CD4-positive, alpha-beta memory T cell (primary cell): ENCODE measurements around the gene TMEM108. TPM values are rescaled to one million over a fixed set of nuclear protein-coding genes. Genes with fewer than 3 reads are reported as not detected.
"Not testable (repeated sequence)": the region's sequence is repeated elsewhere in the genome, so short reads cannot be mapped to it uniquely, and the experiment has no call there.

Source experiments
- CTCF ChIA-PET: fragments of 350-600 bp; sonication (Branson Sonifier 250); formaldehyde crosslinking; loops from one replicate; lab custom pipeline; 2021; ENCODE audit warnings: inconsistent platforms; ENCODE audit not compliant: partially characterized antibody; lab: Charles Lee
- POLR2A ChIA-PET: fragments of 350-600 bp; sonication (Branson Sonifier 250); formaldehyde crosslinking; loops from one replicate; lab custom pipeline; 2021; ENCODE audit not compliant: partially characterized antibody; lab: Charles Lee
- DNase-seq, 5 donors: peaks; one replicate each; pipeline versions ENCODE4 v3.0.0 to v3.0.0-alpha.2; 2020 to 2022; ENCODE audit warnings: mixed read lengths in 1 of 5
- H3K27ac ChIP-seq: one replicate; pipeline ENCODE4 v1.7.0; 2013; ENCODE audit warnings: low read depth, low read length
- H3K27me3 ChIP-seq: 2 replicates; pipeline ENCODE4 v1.7.0; 2013; ENCODE audit warnings: mild to moderate bottlenecking, low read length, moderate library complexity; ENCODE audit not compliant: insufficient read depth
- H3K36me3 ChIP-seq: 2 replicates; pipeline ENCODE4 v1.7.0; 2013; ENCODE audit warnings: mild to moderate bottlenecking, low read length, moderate library complexity; ENCODE audit not compliant: insufficient read depth
- H3K4me1 ChIP-seq: 2 replicates; pipeline ENCODE4 v1.7.0; 2013; ENCODE audit warnings: mild to moderate bottlenecking, low read length, moderate library complexity; ENCODE audit not compliant: insufficient read depth
- H3K4me3 ChIP-seq, 2 donors: one replicate each; pipeline ENCODE4 v1.7.0; 2013; ENCODE audit warnings: low read length in 2 of 2, mild to moderate bottlenecking in 1 of 2
- H3K9me3 ChIP-seq, 2 donors: one replicate each; pipeline ENCODE4 v1.7.0; 2013; ENCODE audit warnings: low read length in 2 of 2, control low read depth in 1 of 2; ENCODE audit not compliant: control insufficient read depth in 1 of 2
- H3K27ac Mint-ChIP-seq, 7 donors: one replicate each; pipeline ENCODE4 v1.8.0; 2020 to 2021; ENCODE audit warnings: mixed read lengths in 7 of 7, mild to moderate bottlenecking in 6 of 7, inconsistent platforms in 3 of 7, moderate library complexity in 3 of 7
- H3K27me3 Mint-ChIP-seq, 2 donors: one replicate each; pipeline ENCODE4 v1.8.0; 2020 to 2021; ENCODE audit warnings: mixed read lengths in 2 of 2
- H3K36me3 Mint-ChIP-seq, 2 donors: one replicate each; pipeline ENCODE4 v1.8.0; 2020 to 2021; ENCODE audit warnings: mixed read lengths in 2 of 2, inconsistent platforms in 1 of 2, mild to moderate bottlenecking in 1 of 2
- H3K4me1 Mint-ChIP-seq, 4 donors: one replicate each; pipeline ENCODE4 v1.8.0; 2020 to 2021; ENCODE audit warnings: mixed read lengths in 4 of 4, mild to moderate bottlenecking in 1 of 4
- H3K4me3 Mint-ChIP-seq, 8 donors: one replicate each; pipeline ENCODE4 v1.8.0; 2020 to 2021; ENCODE audit warnings: mixed read lengths in 8 of 8, mild to moderate bottlenecking in 7 of 8, moderate library complexity in 6 of 8, inconsistent platforms in 3 of 8
- H3K9me3 Mint-ChIP-seq, 8 donors: one replicate each; pipeline ENCODE4 v1.8.0; 2020 to 2021; ENCODE audit warnings: mixed read lengths in 8 of 8, mild to moderate bottlenecking in 5 of 8, inconsistent platforms in 3 of 8, moderate library complexity in 1 of 8
- intact Hi-C: fragments of 100-400 bp; cut with micrococcal nuclease; formaldehyde crosslinking; loops from one replicate; pipeline ENCODE4 v1.15.1; 2023
- polyA plus RNA-seq, 2 donors: library from polyadenylated mRNA; unstranded; fragments of 300-500 nt; fragmentation: Illumina TruSeq; gene quantifications; one replicate each; pipeline ENCODE4 v1.2.3, GENCODE V29; 2021
- total RNA-seq, 2 experiments: library from RNA; stranded (reverse); gene quantifications; one replicate each; pipeline ENCODE4 v1.2.3, GENCODE V29; 2021

TMEM108 gene
- total RNA-seq (not detected), polyA plus RNA-seq (not detected)

GRCh38 chr3:133038089-133038730 is at the start of gene TMEM108:
TSS of gene TMEM108 (plus strand) at chr3:133038391.
- ChIA-PET POLR2A (no interaction called here), CTCF (no interaction called here)
- peaks cover 22 to 34% of the 10 kb centered on the region in 2 donors for H3K27me3 Mint-ChIP-seq
- H3K27ac Mint-ChIP-seq: no peak within 1 kb of the TSS
- peak within 1 kb of the TSS in 7 of 8 donors; percentile 30 to 66 (median 52) for H3K4me3 Mint-ChIP-seq
- H3K27ac ChIP-seq: no peak within 1 kb of the TSS
- H3K36me3 ChIP-seq: no peaks in the 10 kb centered on the region
- H3K4me3 ChIP-seq: no peak within 1 kb of the TSS
- H3K4me1 Mint-ChIP-seq: peaks cover 2 to 16% (median 5%) of the 10 kb centered on the region in 4 donors
- intact Hi-C loops: no loop called here
- H3K9me3 ChIP-seq: no peaks in the 10 kb centered on the region
- H3K27me3 ChIP-seq: peaks cover 8% of the 10 kb centered on the region
- H3K36me3 Mint-ChIP-seq: no peaks in the 10 kb centered on the region
- H3K4me1 ChIP-seq: no peaks in the 10 kb centered on the region
- peaks cover 0 to 6% (median 1%) of the 10 kb centered on the region in 8 donors for H3K9me3 Mint-ChIP-seq
- no peak for DNase-seq

GRCh38 chr3:132995971-132996370 is 42.2 kb upstream of the TMEM108 start:
- ChIA-PET POLR2A (no interaction called here), CTCF (no interaction called here)
- Mint-ChIP-seq H3K4me3 (no peak overlapping the region), H3K27me3 (no peaks in the 10 kb centered on the region), H3K27ac (no peak overlapping the region), H3K4me1 (no peaks in the 10 kb centered on the region), H3K9me3 (peaks cover 0 to 7% (median 3%) of the 10 kb centered on the region in 8 donors), H3K36me3 (no peaks in the 10 kb centered on the region)
- Histone ChIP-seq H3K9me3 (no peaks in the 10 kb centered on the region), H3K4me3 (no peak overlapping the region), H3K4me1 (no peaks in the 10 kb centered on the region), H3K27ac (no peak overlapping the region), H3K27me3 (no peaks in the 10 kb centered on the region), H3K36me3 (no peaks in the 10 kb centered on the region)
- DNase-seq: no peak
- intact Hi-C loops: no loop called here

GRCh38 chr3:132997404-132998185 is 40.6 kb upstream of the TMEM108 start:
- H3K4me1 ChIP-seq: no peaks in the 10 kb centered on the region
- H3K9me3 ChIP-seq: no peaks in the 10 kb centered on the region
- no peaks in the 10 kb centered on the region for H3K27me3 ChIP-seq
- H3K27ac ChIP-seq: no peak overlapping the region
- Mint-ChIP-seq H3K36me3 (no peaks in the 10 kb centered on the region), H3K4me1 (no peaks in the 10 kb centered on the region), H3K4me3 (no peak overlapping the region), H3K27ac (no peak overlapping the region), H3K9me3 (peaks cover 0 to 7% (median 3%) of the 10 kb centered on the region in 8 donors), H3K27me3 (no peaks in the 10 kb centered on the region)
- no peak for DNase-seq
- no peaks in the 10 kb centered on the region for H3K36me3 ChIP-seq
- H3K4me3 ChIP-seq: no peak overlapping the region
- CTCF ChIA-PET: no interaction called here
- POLR2A ChIA-PET: no interaction called here
- intact Hi-C loops: no loop called here

- POLR2A ChIA-PET, H3K36me3 ChIP-seq, H3K9me3 ChIP-seq, intact Hi-C loops, H3K27me3 ChIP-seq, H3K4me3 ChIP-seq, H3K27me3 Mint-ChIP-seq, H3K27ac Mint-ChIP-seq, H3K36me3 Mint-ChIP-seq, CTCF ChIA-PET, H3K4me3 Mint-ChIP-seq, H3K4me1 Mint-ChIP-seq, H3K27ac ChIP-seq, H3K4me1 ChIP-seq, DNase-seq: not testable (repeated sequence)
- H3K9me3 Mint-ChIP-seq: peaks cover 4 to 15% (median 9%) of the 10 kb centered on the region in 8 donors
Observed at GRCh38 chr3:133005032-133005431, 33.2 kb upstream of the TMEM108 start.

GRCh38 chr3:133007601-133008000 is 30.6 kb upstream of the TMEM108 start:
- ChIA-PET CTCF (interaction anchor here (1.0 kb wide), 1 partner anchor 16 kb away, joined by 3 read pairs; no protein-coding TSS in a partner anchor), POLR2A (no interaction called here)
- Histone ChIP-seq H3K4me3 (no peak overlapping the region), H3K4me1 (no peaks in the 10 kb centered on the region), H3K27ac (no peak overlapping the region), H3K36me3 (no peaks in the 10 kb centered on the region), H3K27me3 (no peaks in the 10 kb centered on the region), H3K9me3 (no peaks in the 10 kb centered on the region)
- no peaks in the 10 kb centered on the region for H3K36me3 Mint-ChIP-seq
- peaks cover 4 to 28% (median 20%) of the 10 kb centered on the region in 8 donors for H3K9me3 Mint-ChIP-seq
- H3K4me3 Mint-ChIP-seq: no peak overlapping the region
- no peak overlapping the region for H3K27ac Mint-ChIP-seq
- intact Hi-C loops: no loop called here
- DNase-seq: no peak
- no peaks in the 10 kb centered on the region for H3K4me1 Mint-ChIP-seq
- peaks cover 0 to 1% of the 10 kb centered on the region in 2 donors for H3K27me3 Mint-ChIP-seq

- intact Hi-C loops: no loop called here
- H3K9me3 ChIP-seq: no peaks in the 10 kb centered on the region
- ChIA-PET POLR2A (no interaction called here), CTCF (no interaction called here)
- no peaks in the 10 kb centered on the region for H3K4me1 ChIP-seq
- H3K27me3 ChIP-seq: no peaks in the 10 kb centered on the region
- Mint-ChIP-seq H3K27me3 (peaks cover 0 to 6% of the 10 kb centered on the region in 2 donors), H3K9me3 (peaks cover 2 to 27% (median 15%) of the 10 kb centered on the region in 8 donors), H3K4me1 (no peaks in the 10 kb centered on the region), H3K36me3 (no peaks in the 10 kb centered on the region), H3K27ac (no peak overlapping the region), H3K4me3 (no peak overlapping the region)
- H3K4me3 ChIP-seq: no peak overlapping the region
- H3K36me3 ChIP-seq: no peaks in the 10 kb centered on the region
- DNase-seq: no peak
- H3K27ac ChIP-seq: no peak overlapping the region
Observed at GRCh38 chr3:133014325-133014724, 23.9 kb upstream of the TMEM108 start.

GRCh38 chr3:133015573-133015972 is 22.6 kb upstream of the TMEM108 start:
- H3K36me3 Mint-ChIP-seq, H3K4me1 Mint-ChIP-seq, H3K4me1 ChIP-seq, H3K27me3 Mint-ChIP-seq, H3K36me3 ChIP-seq, H3K9me3 ChIP-seq, H3K27ac Mint-ChIP-seq, H3K4me3 ChIP-seq, CTCF ChIA-PET, DNase-seq, H3K27me3 ChIP-seq, intact Hi-C loops, POLR2A ChIA-PET, H3K4me3 Mint-ChIP-seq, H3K27ac ChIP-seq: not testable (repeated sequence)
- peaks cover 0 to 15% (median 8%) of the 10 kb centered on the region in 8 donors for H3K9me3 Mint-ChIP-seq
